Endothelial cell (in vitro differentiated cells): Measurements from ENCODE around the gene GALNT10. TPM values are rescaled to one million over a fixed set of nuclear protein-coding genes. Genes with fewer than 3 reads are reported as not detected.

Experiments used
- DNase-seq: peaks from one replicate; pipeline ENCODE4 v3.0.0; 2021; ENCODE audit warnings: low spot score
- H3K27ac Mint-ChIP-seq: one replicate; pipeline ENCODE4 v1.8.0; 2021; ENCODE audit warnings: mixed read lengths, inconsistent platforms; ENCODE audit not compliant: unreplicated experiment
- H3K27me3 Mint-ChIP-seq: one replicate; pipeline ENCODE4 v1.8.0; 2021; ENCODE audit warnings: mild to moderate bottlenecking, moderate library complexity, mixed read lengths, inconsistent platforms; ENCODE audit not compliant: unreplicated experiment
- H3K36me3 Mint-ChIP-seq: one replicate; pipeline ENCODE4 v1.8.0; 2021; ENCODE audit warnings: mild to moderate bottlenecking, low read depth, mixed read lengths, inconsistent platforms; ENCODE audit not compliant: unreplicated experiment
- H3K4me1 Mint-ChIP-seq: one replicate; pipeline ENCODE4 v1.8.0; 2021; ENCODE audit warnings: mild to moderate bottlenecking, mixed read lengths, inconsistent platforms; ENCODE audit not compliant: unreplicated experiment
- H3K4me3 Mint-ChIP-seq: one replicate; pipeline ENCODE4 v1.8.0; 2021; ENCODE audit warnings: mild to moderate bottlenecking, mixed read lengths, inconsistent platforms; ENCODE audit not compliant: unreplicated experiment
- H3K9me3 Mint-ChIP-seq: one replicate; pipeline ENCODE4 v1.8.0; 2021; ENCODE audit warnings: mixed read lengths, inconsistent platforms; ENCODE audit not compliant: unreplicated experiment
- total RNA-seq: library from RNA; stranded (reverse); fragmentation: NEBNext Ultra II Directional; extraction: Animal tissue kit (Norgen Biotek cat#: 25700); gene quantifications from one replicate; pipeline ENCODE4 v1.2.1, GENCODE V29; 2021; ENCODE audit not compliant: unreplicated experiment
- TF ChIP-seq, protein P1 (sequence below): fragments of 200-600 bp; sonication (generic); IDR thresholded peaks from one replicate; pipeline ENCODE4 v1.5.0; 2021; ENCODE audit warnings: antibody characterized with exemption; ENCODE audit not compliant: unreplicated experiment

The GALNT10 gene
- total RNA-seq, 1 donor from 2014 or later, result 22.5 TPM

DNA sequence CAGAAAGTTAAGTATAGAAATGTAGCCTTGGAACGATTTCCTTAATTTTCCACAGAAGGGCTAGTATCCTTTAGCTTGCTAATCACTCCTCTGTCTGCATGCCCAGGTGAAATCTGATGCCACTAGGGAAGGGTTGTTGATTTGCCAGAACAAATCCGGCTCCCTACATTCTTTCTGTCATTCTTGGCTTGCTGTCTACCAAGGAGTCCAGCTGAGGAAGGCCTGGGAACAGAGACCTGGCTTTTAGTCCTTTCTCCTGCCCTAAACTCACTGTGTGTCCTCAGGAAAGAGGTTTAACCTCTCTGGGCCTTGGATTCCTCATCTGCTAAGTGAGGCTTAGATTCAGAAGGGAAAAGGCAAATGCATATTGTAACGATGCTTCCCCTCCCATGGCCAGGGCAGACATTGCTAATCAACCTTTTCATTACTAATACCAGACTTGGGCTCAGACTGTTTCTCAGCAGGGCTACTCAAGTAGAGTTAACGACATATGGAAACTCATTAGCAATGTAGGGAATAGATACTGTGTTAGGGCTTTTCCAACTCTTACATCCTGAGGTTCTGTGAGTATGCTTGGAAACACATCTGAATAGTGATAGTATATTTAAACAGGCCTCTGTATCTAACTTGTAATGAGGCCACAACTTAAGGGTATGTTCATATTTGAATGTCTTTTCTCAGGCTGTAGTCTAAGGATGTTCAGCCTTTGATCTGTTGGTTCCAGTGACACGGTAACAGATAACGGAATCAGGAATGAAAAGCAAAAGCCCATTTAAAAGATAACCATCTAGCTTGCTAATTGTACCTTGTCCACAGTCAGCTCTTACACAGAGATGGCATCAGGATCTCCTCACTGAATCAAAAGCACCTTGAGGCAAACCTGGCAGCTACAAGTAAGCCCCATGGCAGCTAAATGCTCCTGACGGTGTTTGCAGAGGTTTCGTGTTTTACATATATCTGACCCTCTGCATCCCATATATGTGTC lies 4.1 kb downstream of the GALNT10 start:
- H3K4me3 Mint-ChIP-seq, result no peak overlapping the region
- H3K4me1 Mint-ChIP-seq, result peaks cover 47% of the 10 kb centered on the region
- TF ChIP-seq, protein P1, sequence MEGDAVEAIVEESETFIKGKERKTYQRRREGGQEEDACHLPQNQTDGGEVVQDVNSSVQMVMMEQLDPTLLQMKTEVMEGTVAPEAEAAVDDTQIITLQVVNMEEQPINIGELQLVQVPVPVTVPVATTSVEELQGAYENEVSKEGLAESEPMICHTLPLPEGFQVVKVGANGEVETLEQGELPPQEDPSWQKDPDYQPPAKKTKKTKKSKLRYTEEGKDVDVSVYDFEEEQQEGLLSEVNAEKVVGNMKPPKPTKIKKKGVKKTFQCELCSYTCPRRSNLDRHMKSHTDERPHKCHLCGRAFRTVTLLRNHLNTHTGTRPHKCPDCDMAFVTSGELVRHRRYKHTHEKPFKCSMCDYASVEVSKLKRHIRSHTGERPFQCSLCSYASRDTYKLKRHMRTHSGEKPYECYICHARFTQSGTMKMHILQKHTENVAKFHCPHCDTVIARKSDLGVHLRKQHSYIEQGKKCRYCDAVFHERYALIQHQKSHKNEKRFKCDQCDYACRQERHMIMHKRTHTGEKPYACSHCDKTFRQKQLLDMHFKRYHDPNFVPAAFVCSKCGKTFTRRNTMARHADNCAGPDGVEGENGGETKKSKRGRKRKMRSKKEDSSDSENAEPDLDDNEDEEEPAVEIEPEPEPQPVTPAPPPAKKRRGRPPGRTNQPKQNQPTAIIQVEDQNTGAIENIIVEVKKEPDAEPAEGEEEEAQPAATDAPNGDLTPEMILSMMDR, result no peak
- peaks cover 11% of the 10 kb centered on the region for H3K36me3 Mint-ChIP-seq
- no peak for DNase-seq
- no peak overlapping the region for H3K27ac Mint-ChIP-seq
- peaks cover 7% of the 10 kb centered on the region for H3K27me3 Mint-ChIP-seq
- H3K9me3 Mint-ChIP-seq, result no peaks in the 10 kb centered on the region

DNA sequence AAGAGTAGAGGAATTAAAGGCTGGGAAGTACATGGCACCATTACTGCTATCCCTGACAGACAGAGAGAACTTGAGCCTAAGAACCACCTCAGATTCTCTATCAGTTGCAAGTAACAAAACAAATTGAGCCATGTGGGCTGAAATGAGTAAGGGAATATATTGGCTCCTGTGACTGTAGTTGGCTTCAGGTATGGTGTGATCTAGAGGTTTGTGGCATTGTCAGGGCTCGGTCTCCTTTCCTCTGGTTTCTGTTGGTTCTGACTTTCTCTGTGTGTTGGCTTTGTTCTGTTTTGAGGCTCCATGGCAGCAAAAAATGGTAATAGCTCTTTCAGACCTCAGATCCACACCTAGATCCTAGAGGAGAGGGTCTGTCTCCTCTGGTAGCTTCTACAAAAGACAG lies 5.7 kb downstream of the GALNT10 start:
- Mint-ChIP-seq H3K9me3 (no peaks in the 10 kb centered on the region), H3K4me3 (no peak overlapping the region), H3K36me3 (peaks cover 8% of the 10 kb centered on the region), H3K27ac (peak overlapping the region; percentile 0), H3K4me1 (peaks cover 41% of the 10 kb centered on the region), H3K27me3 (peaks cover 6% of the 10 kb centered on the region)
- TF ChIP-seq, protein P1, result no peak
- DNase-seq, result no peak

DNA sequence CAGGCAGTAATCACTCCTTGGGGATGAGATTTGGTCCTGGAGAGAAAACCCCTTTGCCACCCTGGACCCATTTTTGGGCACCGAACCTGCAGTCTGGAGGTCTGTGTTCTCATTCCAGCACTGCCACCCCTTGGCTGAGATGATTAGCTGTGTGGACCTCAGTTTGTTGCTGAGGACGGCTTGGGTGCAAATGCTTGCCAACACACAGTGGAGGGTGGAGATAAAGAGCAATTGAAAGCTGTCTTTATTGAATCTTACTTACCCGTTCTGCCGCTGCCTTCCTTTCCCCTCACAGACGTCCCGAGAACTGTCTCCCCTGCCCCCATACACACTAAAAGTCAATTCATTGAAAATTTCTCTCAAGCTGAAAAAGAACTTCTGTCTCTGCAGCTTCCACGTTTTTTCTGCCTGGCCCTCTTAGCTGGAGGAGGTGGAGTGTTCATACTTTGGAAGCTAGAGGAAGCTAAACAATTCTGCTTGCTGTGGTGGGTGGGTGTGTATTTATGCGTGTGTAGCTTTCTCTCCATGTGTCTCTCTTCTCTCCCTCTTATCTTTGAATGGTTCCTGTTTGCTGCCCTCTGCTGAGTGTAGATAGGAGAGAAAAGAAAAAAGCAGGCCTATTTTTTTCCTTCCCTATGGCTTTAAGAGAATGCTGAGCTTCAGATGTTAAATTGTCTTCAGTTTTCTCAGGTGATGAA lies 6.6 kb downstream of the GALNT10 start:
- Mint-ChIP-seq H3K4me1 (peaks cover 33% of the 10 kb centered on the region), H3K27ac (peak overlapping the region; percentile 24), H3K4me3 (peak overlapping the region; percentile 45), H3K36me3 (peaks cover 5% of the 10 kb centered on the region), H3K27me3 (peaks cover 6% of the 10 kb centered on the region), H3K9me3 (no peaks in the 10 kb centered on the region)
- no peak for DNase-seq
- TF ChIP-seq, protein P1, result no peak

DNA sequence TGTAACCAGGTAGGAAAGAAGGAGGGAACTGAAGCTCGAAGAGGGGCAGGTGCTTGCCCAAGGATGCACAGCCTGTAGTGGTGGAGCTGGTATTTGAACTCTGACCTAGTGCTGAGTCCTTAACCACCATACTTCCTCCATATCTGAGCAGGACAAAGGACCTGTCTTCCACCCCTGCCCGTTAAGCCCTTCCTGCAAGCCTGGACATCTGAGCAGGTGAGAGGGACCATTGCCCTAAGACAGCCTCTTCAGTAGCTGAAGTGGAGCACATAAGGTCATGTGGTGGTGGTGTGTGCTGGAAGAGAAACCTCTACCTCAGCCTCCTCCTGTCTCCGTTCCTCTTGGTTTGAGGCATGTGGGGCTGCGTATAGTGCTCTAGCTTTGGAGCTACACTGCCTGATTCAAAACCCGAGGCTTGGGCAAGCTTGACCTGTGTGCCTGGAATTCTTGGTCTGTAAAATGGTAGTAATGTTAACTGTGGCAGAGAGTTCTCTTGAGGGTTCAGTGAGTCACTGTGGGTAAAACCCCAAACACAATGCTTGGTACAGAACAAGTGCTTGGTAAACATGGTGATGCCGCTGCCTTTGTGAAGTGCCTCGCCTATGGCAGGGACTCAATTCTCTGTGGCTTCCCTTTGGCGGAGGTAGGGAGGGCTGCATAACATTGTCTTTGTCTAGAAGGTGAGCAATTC lies 7.4 kb downstream of the GALNT10 start:
- TF ChIP-seq, protein P1, result no peak
- Mint-ChIP-seq H3K4me3 (no peak overlapping the region), H3K4me1 (peaks cover 31% of the 10 kb centered on the region), H3K36me3 (peaks cover 5% of the 10 kb centered on the region), H3K9me3 (no peaks in the 10 kb centered on the region), H3K27ac (peak overlapping the region; percentile 22), H3K27me3 (peaks cover 4% of the 10 kb centered on the region)
- DNase-seq, result no peak
